Tibial nerve (tissue), 3 donors: ENCODE results near the gene PLP2.

ENCODE experiments used
- CTCF ChIP-seq, 5 experiments: fragments of 200-600 bp in 3 of 5; fragments of 450-650 bp in 2 of 5; sonication (generic) in 3 of 5; IDR thresholded peaks; one replicate each; pipeline ENCODE4 v1.5.1; 2016 to 2019; ENCODE audit warnings: antibody characterized with exemption in 5 of 5, mild to moderate bottlenecking in 3 of 5, moderate library complexity in 2 of 5
- POLR2A ChIP-seq, 2 donors: fragments of 450-650 bp; IDR thresholded peaks; one replicate each; pipeline ENCODE4 v1.6.1; 2017; ENCODE audit warnings: antibody characterized with exemption in 2 of 2, mild to moderate bottlenecking in 2 of 2, moderate library complexity in 2 of 2

- no peak for TF ChIP-seq CTCF (IDR thresholded peaks at IDR 0.05)
- no peak for TF ChIP-seq POLR2A (IDR thresholded peaks at IDR 0.05)
These were observed 40.5 kb downstream of the PLP2 start for GRCh38 chrX:49212209-49212608.
